ENCODE data around the gene WDR45B. TPM values are rescaled to one million over a fixed set of nuclear protein-coding genes. Genes with fewer than 3 reads are reported as not detected.

Gene WDR45B
- total RNA-seq, 4 donors from 2014 or later = 85.1 to 104 (median 89.3) TPM

GRCh38 chr17:82664701-82665182, 16.5 kb upstream of the WDR45B start:
- Histone ChIP-seq H3K27me3 (no peaks in the 10 kb centered on the region), H3K27ac (no peak overlapping the region), H3K4me1 (peaks cover 0 to 14% (median 3%) of the 10 kb centered on the region in 3 donors), H3K36me3 (peaks cover 0 to 45% (median 3%) of the 10 kb centered on the region in 3 donors), H3K9me3 (no peaks in the 10 kb centered on the region), H3K4me3 (no peak overlapping the region)
- 87 to 91% methylated on average over 10 to 11 of the region's 22 CpGs for WGBS, 2 donors
- no peak for DNase-seq
- intact Hi-C loops (cut with DNase I) = loop anchor here (10.0 kb wide), 1 partner anchor 110 kb away; no protein-coding TSS in a partner anchor
- TF ChIP-seq POLR2A (IDR thresholded peaks at IDR 0.05) (no peak), CTCF (IDR thresholded peaks at IDR 0.05) (no peak)

GRCh38 chr17:82664276-82664575, 16.0 kb upstream of the WDR45B start:
- no peaks in the 10 kb centered on the region for H3K9me3 ChIP-seq
- H3K27ac ChIP-seq = no peak overlapping the region
- 91% methylated on average over 8 of the region's 17 CpGs; no CpG with 5 or more reads in 1 of the 2 donors for WGBS, 2 donors
- H3K4me1 ChIP-seq = peaks cover 0 to 10% (median 3%) of the 10 kb centered on the region in 3 donors
- DNase-seq = no peak
- TF ChIP-seq POLR2A (IDR thresholded peaks at IDR 0.05) = no peak
- TF ChIP-seq CTCF (IDR thresholded peaks at IDR 0.05) = no peak
- H3K4me3 ChIP-seq = no peak overlapping the region
- H3K27me3 ChIP-seq = no peaks in the 10 kb centered on the region
- intact Hi-C loops (cut with DNase I) = loop anchor here (10.0 kb wide), 1 partner anchor 111 kb away; no protein-coding TSS in a partner anchor
- H3K36me3 ChIP-seq = peaks cover 0 to 50% (median 3%) of the 10 kb centered on the region in 3 donors

DNA sequence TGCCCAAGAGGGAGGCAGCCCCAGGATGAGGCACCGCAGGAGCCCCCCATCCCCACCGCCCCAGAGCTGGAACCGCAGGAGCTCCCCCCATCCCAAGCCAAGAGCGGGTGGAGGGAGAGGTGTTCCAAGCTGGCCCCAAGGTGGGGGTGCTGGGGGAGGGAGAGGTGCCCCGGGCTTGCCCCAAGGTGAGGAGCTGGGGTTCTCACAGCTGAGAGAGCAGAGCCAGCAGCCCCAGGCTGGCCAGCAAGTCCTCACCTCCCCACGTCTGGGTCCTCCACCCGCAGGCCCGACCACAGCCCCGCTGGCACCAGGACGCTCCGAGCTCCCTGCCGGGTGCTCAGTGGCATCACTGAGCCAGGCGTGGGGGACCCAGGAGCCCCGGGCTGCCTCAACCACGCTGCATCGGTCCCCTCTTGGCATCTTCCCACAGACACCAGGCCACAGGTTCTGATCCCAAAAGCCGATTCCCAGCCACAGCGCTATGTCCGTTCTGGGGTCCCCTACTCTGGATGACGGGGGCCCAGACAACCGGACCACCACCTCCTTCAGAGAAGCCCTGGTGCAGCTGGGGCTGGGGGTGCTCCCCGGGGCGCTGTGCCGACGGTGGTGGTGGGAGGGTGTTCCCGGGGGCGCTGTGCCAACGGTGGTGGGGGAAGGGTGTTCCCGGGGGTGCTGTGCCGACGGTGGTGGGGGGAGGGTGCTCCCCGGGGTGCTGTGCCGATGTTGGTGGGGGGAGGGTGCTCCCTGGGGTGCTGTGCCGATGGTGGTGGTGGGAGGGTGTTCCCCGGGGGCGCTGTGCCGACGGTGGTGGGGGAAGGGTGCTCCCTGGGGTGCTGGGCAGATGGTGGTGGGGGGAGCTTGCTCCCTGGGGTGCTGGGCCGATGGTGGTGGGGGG, 15.4 kb upstream of the WDR45B start:
- Histone ChIP-seq H3K4me3 (no peak overlapping the region), H3K9me3 (no peaks in the 10 kb centered on the region), H3K36me3 (peaks cover 0 to 56% (median 3%) of the 10 kb centered on the region in 3 donors), H3K4me1 (peaks cover 0 to 4% (median under 1%) of the 10 kb centered on the region in 3 donors), H3K27ac (no peak overlapping the region), H3K27me3 (no peaks in the 10 kb centered on the region)
- TF ChIP-seq POLR2A (IDR thresholded peaks at IDR 0.05) (no peak), CTCF (IDR thresholded peaks at IDR 0.05) (no peak)
- intact Hi-C loops (cut with DNase I) = loop anchor here (10.0 kb wide), 1 partner anchor 111 kb away; no protein-coding TSS in a partner anchor
- WGBS, 2 donors = 92 to 100% methylated on average over 1 to 10 of the region's 39 CpGs
- no peak for DNase-seq

- peaks cover 0 to 64% (median 3%) of the 10 kb centered on the region in 3 donors for H3K36me3 ChIP-seq
- WGBS, 2 donors = 92 to 95% methylated on average over 17 to 19 of the region's 20 CpGs
- intact Hi-C loops (cut with DNase I) = loop anchor here (10.0 kb wide), 1 partner anchor 112 kb away; no protein-coding TSS in a partner anchor
- no peak overlapping the region for H3K4me3 ChIP-seq
- TF ChIP-seq POLR2A (IDR thresholded peaks at IDR 0.05) (no peak), CTCF (IDR thresholded peaks at IDR 0.05) (no peak)
- DNase-seq = no peak
- no peaks in the 10 kb centered on the region for H3K4me1 ChIP-seq
- no peak overlapping the region for H3K27ac ChIP-seq
- H3K9me3 ChIP-seq = no peaks in the 10 kb centered on the region
- no peaks in the 10 kb centered on the region for H3K27me3 ChIP-seq
Measured at GRCh38 chr17:82662711-82663261, 14.5 kb upstream of the WDR45B start.
